H1 (cell line): Measurements from ENCODE around the gene PIAS1. TPM values are rescaled to one million over a fixed set of nuclear protein-coding genes. Genes with fewer than 3 reads are reported as not detected.

Experiments
- CBX8 ChIP-seq: fragments of 300-800, 300-1000 bp; sonication (generic); IDR thresholded peaks from 2 replicates; pipeline ENCODE4 v1.7.1; 2016; ENCODE audit warnings: low read depth, low read length, borderline replicate concordance
- CHD2 ChIP-seq: IDR thresholded peaks from 2 replicates; pipeline ENCODE4 v1.6.1; 2012; ENCODE audit warnings: low read length, improper control_type of control experiment
- CHD7 ChIP-seq: fragments of 300-600 bp; sonication (generic); IDR thresholded peaks from 2 replicates; pipeline ENCODE4 v1.7.1; 2012; ENCODE audit warnings: low read length, moderate library complexity, mild to moderate bottlenecking, inconsistent platforms; ENCODE audit not compliant: insufficient replicate concordance
- CTBP2 ChIP-seq: IDR thresholded peaks from 2 replicates; pipeline ENCODE4 v1.7.0; 2011; ENCODE audit warnings: borderline replicate concordance, mild to moderate bottlenecking, moderate library complexity, mixed read lengths, low read length; ENCODE audit not compliant: insufficient read depth, insufficient read length
- GABPA ChIP-seq: IDR thresholded peaks from 2 replicates; pipeline ENCODE4 v1.6.1; 2011; ENCODE audit warnings: mild to moderate bottlenecking, low read length, moderate library complexity, borderline replicate concordance; ENCODE audit not compliant: insufficient read depth
- HDAC2 ChIP-seq, 2 experiments: fragments of 300-600 bp in 1 of 2; sonication (generic) in 1 of 2; IDR thresholded peaks; 2 replicates each; pipeline ENCODE4 v1.6.1; 2011 to 2012; ENCODE audit warnings: low read depth in 2 of 2, low read length in 2 of 2, mild to moderate bottlenecking in 2 of 2, moderate library complexity in 2 of 2, borderline replicate concordance in 1 of 2, inconsistent platforms in 1 of 2
- JUN ChIP-seq: IDR thresholded peaks from 2 replicates; pipeline ENCODE4 v1.6.1; 2011; ENCODE audit warnings: low read depth, mild to moderate bottlenecking, improper control_type of control experiment, low read length
- SAP30 ChIP-seq: fragments of 300-600 bp; sonication (generic); IDR thresholded peaks from 2 replicates; pipeline ENCODE4 v1.7.1; 2012; ENCODE audit warnings: low read length, moderate library complexity, mild to moderate bottlenecking, inconsistent platforms; ENCODE audit not compliant: insufficient read depth, insufficient replicate concordance
- SIRT6 ChIP-seq: IDR thresholded peaks from one replicate; pipeline ENCODE4 v1.7.1; 2012; ENCODE audit warnings: low read length, inconsistent platforms
- SP2 ChIP-seq: IDR thresholded peaks from 2 replicates; pipeline ENCODE4 v1.6.1; 2012; ENCODE audit warnings: mild to moderate bottlenecking, low read length, inconsistent platforms
- SUZ12 ChIP-seq: fragments of 200-600 bp; sonication (generic); IDR thresholded peaks from 2 replicates; pipeline ENCODE4 v1.6.1; 2012; ENCODE audit warnings: mild to moderate bottlenecking, inconsistent platforms, low read length, moderate library complexity, mixed read lengths
- polyA plus RNA-seq, 7 experiments: library from polyadenylated mRNA; depleted of rRNA in 3 of 7; stranded (reverse) in 5 of 7; unstranded in 2 of 7; fragments of >200 nt in 5 of 7; fragments of 200-250 nt in 2 of 7; gene quantifications; 1 replicate in 5 of 7; 2 replicates in 1 of 7; 4 replicates in 1 of 7; pipeline versions ENCODE4 v1.2.1 to v1.2.3, GENCODE V29; 2011 to 2013; ENCODE audit warnings: missing spikeins in 2 of 7, mixed read lengths in 2 of 7
- total RNA-seq: library from RNA; stranded (reverse); fragmentation: NEBNext Ultra II Directional; extraction: Animal tissue kit (Norgen Biotek cat#: 25700); gene quantifications from 2 replicates; pipeline ENCODE4 v1.2.1, GENCODE V29; 2021

PIAS1 gene
- total and polyA plus RNA-seq, 2 of the 8 experiments (the other 6 are each of a cell fraction or from before 2014, with no cell fraction given): 30.8 to 34.5 TPM

- TF ChIP-seq CHD7: no peak
- no peak for TF ChIP-seq CHD2
- TF ChIP-seq GABPA: no peak
- no peak for TF ChIP-seq SIRT6
- TF ChIP-seq JUN: no peak
- TF ChIP-seq HDAC2 (IDR thresholded peaks at IDR 0.05; ENCODE audit: borderline replicate concordance in 1 of 2, low read depth in 2 of 2, low read length in 2 of 2): no peak
- TF ChIP-seq SAP30: no peak
- no peak for TF ChIP-seq SUZ12
- no peak for TF ChIP-seq CBX8
- TF ChIP-seq CTBP2: no peak
- TF ChIP-seq SP2: no peak
Measured at GRCh38 chr15:68098465-68098864, 44.4 kb downstream of the PIAS1 start (continued).
